Measurements from ENCODE around the gene RITA1.

DNA sequence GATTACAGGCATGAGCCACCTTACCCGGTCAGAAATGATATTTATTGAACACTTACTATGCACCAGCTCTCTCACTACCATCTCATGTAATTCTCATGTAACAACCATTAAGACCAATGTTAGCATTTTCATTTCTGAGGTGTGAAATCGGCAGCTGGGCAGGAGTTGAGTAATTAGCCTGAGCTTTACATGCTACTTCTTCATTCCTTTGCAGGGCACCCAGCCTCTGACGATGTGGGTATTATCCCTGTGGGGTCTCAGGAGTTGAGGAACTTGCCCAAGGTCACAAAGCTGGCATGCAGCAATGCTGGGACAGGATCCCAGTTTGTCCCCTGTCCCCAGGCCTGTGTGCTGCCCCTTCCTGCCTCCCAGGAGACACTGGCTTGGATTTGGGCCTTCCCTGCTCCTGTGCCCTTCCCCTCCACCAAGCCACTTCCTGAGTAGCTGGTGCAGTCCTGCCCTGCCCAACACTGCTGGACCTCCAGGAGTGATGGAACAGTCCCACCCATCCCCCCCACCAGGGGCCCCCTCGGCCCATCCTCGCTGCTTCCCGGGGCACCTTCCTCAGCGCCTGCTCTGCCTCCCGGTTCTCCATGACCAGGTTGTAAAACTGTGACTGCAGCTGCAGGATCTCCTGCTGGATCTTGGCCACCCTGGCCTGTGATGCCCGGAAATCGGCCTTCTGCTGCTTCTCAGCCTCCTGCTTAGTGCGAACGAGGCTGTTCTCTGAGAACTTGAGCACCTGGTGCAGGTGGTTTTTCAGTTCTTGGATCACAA, 14.7 kb downstream of the RITA1 start:
- TF ChIP-seq CTCF (IDR thresholded peaks at IDR 0.05; ENCODE audit: low read depth, low read length, poor library complexity, severe bottlenecking) = no peak
- TF ChIP-seq EZH2phosphoT487 (IDR thresholded peaks at IDR 0.05; ENCODE audit: borderline replicate concordance, low read length) = no peak
